H9 (cell line): ENCODE results near the gene ZNF445. TPM values are rescaled to one million over a fixed set of nuclear protein-coding genes. Genes with fewer than 3 reads are reported as not detected.

Experiments used
- DNase-seq: peaks from one replicate; pipeline ENCODE4 v3.0.0-alpha.2; 2017
- H2AFZ ChIP-seq: one replicate; pipeline ENCODE4 v1.6.1; 2013; ENCODE audit warnings: mild to moderate bottlenecking, low read length, control low read depth, moderate library complexity
- H2AK5ac ChIP-seq: 2 replicates; pipeline ENCODE4 v1.6.1; 2013; ENCODE audit warnings: low read length, control low read depth, mixed read lengths; ENCODE audit not compliant: insufficient read length
- H2BK120ac ChIP-seq: one replicate; pipeline ENCODE4 v1.6.1; 2013; ENCODE audit warnings: low read depth, mild to moderate bottlenecking, low read length, control low read depth, inconsistent platforms; ENCODE audit not compliant: poor library complexity, severe bottlenecking
- H2BK12ac ChIP-seq: 2 replicates; pipeline ENCODE4 v1.6.1; 2013; ENCODE audit warnings: low read length, control low read depth, mixed read lengths, low read depth; ENCODE audit not compliant: insufficient read length
- H2BK15ac ChIP-seq: 2 replicates; pipeline ENCODE4 v1.6.1; 2013; ENCODE audit warnings: low read depth, low read length, control low read depth
- H2BK20ac ChIP-seq: one replicate; pipeline ENCODE4 v1.6.1; 2013; ENCODE audit warnings: low read depth, mild to moderate bottlenecking, low read length, control low read depth, inconsistent platforms; ENCODE audit not compliant: poor library complexity, severe bottlenecking
- H2BK5ac ChIP-seq: 2 replicates; pipeline ENCODE4 v1.6.1; 2013; ENCODE audit warnings: low read length, control low read depth, mixed read lengths; ENCODE audit not compliant: insufficient read length
- H3K14ac ChIP-seq: 2 replicates; pipeline ENCODE4 v1.6.1; 2013; ENCODE audit warnings: low read length, control low read depth; ENCODE audit not compliant: insufficient read depth
- H3K18ac ChIP-seq: 2 replicates; pipeline ENCODE4 v1.6.1; 2013; ENCODE audit warnings: low read depth, mild to moderate bottlenecking, mixed read lengths, low read length, control low read depth; ENCODE audit not compliant: insufficient read length
- H3K23ac ChIP-seq: 2 replicates; pipeline ENCODE4 v1.6.1; 2013; ENCODE audit warnings: low read length, control low read depth, mixed read lengths, low read depth; ENCODE audit not compliant: insufficient read length
- H3K23me2 ChIP-seq: 2 replicates; pipeline ENCODE4 v1.6.1; 2013; ENCODE audit warnings: low read depth, mild to moderate bottlenecking, mixed read lengths, low read length, control low read depth; ENCODE audit not compliant: insufficient read length, poor library complexity, severe bottlenecking
- H3K27ac ChIP-seq: 2 replicates; pipeline ENCODE4 v1.5.1; 2013; ENCODE audit warnings: low read length, control low read depth, mixed read lengths, low read depth; ENCODE audit not compliant: insufficient read length
- H3K27me3 ChIP-seq: 2 replicates; pipeline ENCODE4 v1.6.1; 2013; ENCODE audit warnings: low read length, control low read depth, inconsistent platforms; ENCODE audit not compliant: insufficient read depth
- H3K4ac ChIP-seq: 2 replicates; pipeline ENCODE4 v1.6.1; 2013; ENCODE audit warnings: low read depth, mild to moderate bottlenecking, control low read depth, inconsistent platforms, low read length, moderate library complexity
- H3K4me1 ChIP-seq: 2 replicates; pipeline ENCODE4 v1.6.1; 2013; ENCODE audit warnings: low read length, control low read depth, inconsistent platforms; ENCODE audit not compliant: insufficient read depth
- H3K4me2 ChIP-seq: 2 replicates; pipeline ENCODE4 v1.6.1; 2013; ENCODE audit warnings: low read length, control low read depth, mixed read lengths; ENCODE audit not compliant: insufficient read length, insufficient read depth
- H3K56ac ChIP-seq: 2 replicates; pipeline ENCODE4 v1.6.1; 2013; ENCODE audit warnings: low read depth, mild to moderate bottlenecking, mixed read lengths, low read length, control low read depth; ENCODE audit not compliant: insufficient read length
- H3K79me1 ChIP-seq: 2 replicates; pipeline ENCODE4 v1.6.1; 2013; ENCODE audit warnings: low read depth, mild to moderate bottlenecking, moderate library complexity, low read length, control low read depth, inconsistent platforms; ENCODE audit not compliant: insufficient read depth, poor library complexity, severe bottlenecking
- H3K79me2 ChIP-seq: 2 replicates; pipeline ENCODE4 v1.6.1; 2013; ENCODE audit warnings: low read length, control low read depth, inconsistent platforms; ENCODE audit not compliant: insufficient read depth
- H3K9ac ChIP-seq: 2 replicates; pipeline ENCODE4 v1.6.1; 2013; ENCODE audit warnings: low read length, control low read depth, mixed read lengths; ENCODE audit not compliant: insufficient read length; ENCODE audit errors: extremely low read depth
- H3K9me3 ChIP-seq: one replicate; pipeline ENCODE4 v1.6.1; 2013; ENCODE audit warnings: low read depth, low read length, inconsistent platforms; ENCODE audit not compliant: control insufficient read depth
- H3T11ph ChIP-seq: one replicate; pipeline ENCODE4 v1.6.1; 2013; ENCODE audit warnings: mild to moderate bottlenecking, low read length, control low read depth, inconsistent platforms
- H4K20me1 ChIP-seq: one replicate; pipeline ENCODE4 v1.6.1; 2013; ENCODE audit not compliant: control insufficient read depth, insufficient read length, insufficient read depth
- H4K5ac ChIP-seq: 2 replicates; pipeline ENCODE4 v1.6.1; 2013; ENCODE audit warnings: low read depth, mild to moderate bottlenecking, mixed read lengths, low read length, control low read depth; ENCODE audit not compliant: insufficient read length
- H4K8ac ChIP-seq: replicated peaks from 2 replicates; pipeline ENCODE4 v1.6.1; 2013; ENCODE audit warnings: low read length, control low read depth, mixed read lengths, low read depth; ENCODE audit not compliant: insufficient read length
- H4K91ac ChIP-seq: 2 replicates; pipeline ENCODE4 v1.6.1; 2013; ENCODE audit warnings: low read depth, mild to moderate bottlenecking, moderate library complexity, mixed read lengths, low read length, control low read depth; ENCODE audit not compliant: insufficient read length
- H3K27ac Mint-ChIP-seq, 3 experiments: 2 replicates in 2 of 3; 3 replicates in 1 of 3; pipeline ENCODE4 v1.8.0; 2020 to 2021; ENCODE audit warnings: mixed read lengths in 3 of 3, mild to moderate bottlenecking in 1 of 3, moderate library complexity in 1 of 3
- H3K27me3 Mint-ChIP-seq: 2 replicates; pipeline ENCODE4 v1.8.0; 2021; ENCODE audit warnings: low read depth, mild to moderate bottlenecking, moderate library complexity, mixed read lengths
- H3K36me3 Mint-ChIP-seq, 3 experiments: 2 replicates in 2 of 3; 3 replicates in 1 of 3; pipeline ENCODE4 v1.8.0; 2020 to 2021; ENCODE audit warnings: low read depth in 3 of 3, mixed read lengths in 3 of 3; ENCODE audit not compliant: insufficient read depth in 1 of 3
- H3K4me1 Mint-ChIP-seq, 2 experiments: 2 replicates each; pipeline ENCODE4 v1.8.0; 2020; ENCODE audit warnings: mixed read lengths in 2 of 2
- H3K4me3 Mint-ChIP-seq, 2 experiments: 2 replicates in 1 of 2; 3 replicates in 1 of 2; pipeline ENCODE4 v1.8.0; 2020 to 2021; ENCODE audit warnings: mild to moderate bottlenecking in 2 of 2, mixed read lengths in 2 of 2, moderate library complexity in 1 of 2
- H3K9me3 Mint-ChIP-seq, 2 experiments: 2 replicates in 1 of 2; 3 replicates in 1 of 2; pipeline ENCODE4 v1.8.0; 2020; ENCODE audit warnings: mild to moderate bottlenecking in 2 of 2, mixed read lengths in 2 of 2, moderate library complexity in 1 of 2
- WGBS: extraction: QIAGEN DNeasy Blood & Tissue Kit; methylation state at CpG from one replicate; pipeline ENCODE4 v1.1.7; 2013; ENCODE audit warnings: missing lambda C conversion rate, low lambda C conversion rate, mixed read lengths; ENCODE audit not compliant: insufficient read length; ENCODE audit errors: extremely low coverage; 5-methylcytosine and 5-hydroxymethylcytosine counted together
- total RNA-seq: library from RNA; stranded (reverse); gene quantifications from 2 replicates; pipeline ENCODE4 v1.2.1, GENCODE V29; 2021
- TF ChIP-seq, protein P1 (sequence below): fragments of 200-600 bp; sonication (generic); conservative IDR thresholded peaks from 3 replicates; pipeline ENCODE4 v1.8.0; 2021; ENCODE audit warnings: antibody characterized with exemption, mild to moderate bottlenecking

The ZNF445 gene
- total RNA-seq, 1 experiment from 2014 or later, result 26.0 TPM

GRCh38 chr3:44451441-44451840, 26.0 kb downstream of the ZNF445 start:
- peaks cover 63 to 84% (median 80%) of the 10 kb centered on the region in 3 experiments for H3K36me3 Mint-ChIP-seq

More at GRCh38 chr3:44451441-44451840, 26.0 kb downstream of the ZNF445 start:
- Histone ChIP-seq H3K9ac (no peak overlapping the region), H2AFZ (no peak overlapping the region), H3K27ac (no peak overlapping the region), H3K4me2 (no peak overlapping the region), H3K23ac (no peak overlapping the region), H4K5ac (no peak overlapping the region), H2AK5ac (no peak overlapping the region), H2BK20ac (no peak overlapping the region), H3K4me1 (no peaks in the 10 kb centered on the region), H3K4ac (no peak overlapping the region), H3K23me2 (no peaks in the 10 kb centered on the region), H3K18ac (no peak overlapping the region), H2BK120ac (no peak overlapping the region), H3T11ph (no peak overlapping the region), H3K79me2 (no peaks in the 10 kb centered on the region), H2BK12ac (no peak overlapping the region), H4K8ac (no peak overlapping the region), H3K27me3 (no peaks in the 10 kb centered on the region), H3K56ac (no peak overlapping the region), H3K79me1 (no peaks in the 10 kb centered on the region), H3K9me3 (no peaks in the 10 kb centered on the region), H2BK15ac (no peak overlapping the region), H4K20me1 (no peaks in the 10 kb centered on the region), H4K91ac (no peak overlapping the region), H3K14ac (no peak overlapping the region), H2BK5ac (no peak overlapping the region)
- no peak for DNase-seq
- no peaks in the 10 kb centered on the region for H3K27me3 Mint-ChIP-seq
- no CpG with 5 or more reads among the region's 3 CpGs for WGBS
- H3K4me3 Mint-ChIP-seq, result no peak overlapping the region
- no peaks in the 10 kb centered on the region for H3K4me1 Mint-ChIP-seq
- TF ChIP-seq, protein P1, sequence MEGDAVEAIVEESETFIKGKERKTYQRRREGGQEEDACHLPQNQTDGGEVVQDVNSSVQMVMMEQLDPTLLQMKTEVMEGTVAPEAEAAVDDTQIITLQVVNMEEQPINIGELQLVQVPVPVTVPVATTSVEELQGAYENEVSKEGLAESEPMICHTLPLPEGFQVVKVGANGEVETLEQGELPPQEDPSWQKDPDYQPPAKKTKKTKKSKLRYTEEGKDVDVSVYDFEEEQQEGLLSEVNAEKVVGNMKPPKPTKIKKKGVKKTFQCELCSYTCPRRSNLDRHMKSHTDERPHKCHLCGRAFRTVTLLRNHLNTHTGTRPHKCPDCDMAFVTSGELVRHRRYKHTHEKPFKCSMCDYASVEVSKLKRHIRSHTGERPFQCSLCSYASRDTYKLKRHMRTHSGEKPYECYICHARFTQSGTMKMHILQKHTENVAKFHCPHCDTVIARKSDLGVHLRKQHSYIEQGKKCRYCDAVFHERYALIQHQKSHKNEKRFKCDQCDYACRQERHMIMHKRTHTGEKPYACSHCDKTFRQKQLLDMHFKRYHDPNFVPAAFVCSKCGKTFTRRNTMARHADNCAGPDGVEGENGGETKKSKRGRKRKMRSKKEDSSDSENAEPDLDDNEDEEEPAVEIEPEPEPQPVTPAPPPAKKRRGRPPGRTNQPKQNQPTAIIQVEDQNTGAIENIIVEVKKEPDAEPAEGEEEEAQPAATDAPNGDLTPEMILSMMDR, result no peak
- no peak overlapping the region for H3K27ac Mint-ChIP-seq
- H3K9me3 Mint-ChIP-seq, result no peaks in the 10 kb centered on the region; a peak in 2 of 5 replicates
